KMS-11 (cell line): ENCODE data around the gene NEK5.
"Not testable (repeated sequence)": the region's sequence is repeated elsewhere in the genome, so short reads cannot be mapped to it uniquely, and the experiment has no call there.

Experiments
- H2AFZ ChIP-seq: fragments of 200-600 bp; sonication (generic); 2 replicates; pipeline ENCODE4 v1.6.1; 2016; ENCODE audit warnings: antibody characterized with exemption, mixed run types, low read depth
- H3K27ac ChIP-seq: fragments of 200-600 bp; sonication (generic); 2 replicates; pipeline ENCODE4 v1.6.1; 2016; ENCODE audit warnings: mild to moderate bottlenecking, mixed run types
- H3K27me3 ChIP-seq: fragments of 200-600 bp; sonication (generic); 2 replicates; pipeline ENCODE4 v1.6.1; 2017; ENCODE audit warnings: mild to moderate bottlenecking, low read depth, mixed run types, moderate library complexity; ENCODE audit not compliant: insufficient read depth
- H3K36me3 ChIP-seq: fragments of 200-600 bp; sonication (generic); 2 replicates; pipeline ENCODE4 v1.6.1; 2017; ENCODE audit warnings: mild to moderate bottlenecking, mixed run types; ENCODE audit not compliant: insufficient read depth
- H3K4me1 ChIP-seq: fragments of 200-600 bp; sonication (generic); 2 replicates; pipeline ENCODE4 v1.6.1; 2016; ENCODE audit warnings: mild to moderate bottlenecking, low read depth, mixed run types; ENCODE audit not compliant: poor library complexity, severe bottlenecking
- H3K4me2 ChIP-seq: fragments of 200-600 bp; sonication (generic); 2 replicates; pipeline ENCODE4 v1.7.0; 2016; ENCODE audit warnings: mild to moderate bottlenecking, mixed run types
- H3K4me3 ChIP-seq: fragments of 200-600 bp; sonication (generic); IDR thresholded peaks from 2 replicates; pipeline ENCODE4 v1.6.1; 2017; ENCODE audit warnings: low read depth, low read length, mixed read lengths; ENCODE audit not compliant: insufficient read depth
- H3K79me2 ChIP-seq: fragments of 200-600 bp; sonication (generic); 2 replicates; pipeline ENCODE4 v1.6.1; 2016; ENCODE audit warnings: low read depth, mixed run types; ENCODE audit not compliant: insufficient read depth
- H3K9ac ChIP-seq: fragments of 200-600 bp; sonication (generic); 2 replicates; pipeline ENCODE4 v1.6.1; 2016; ENCODE audit warnings: mild to moderate bottlenecking, mixed run types
- H4K20me1 ChIP-seq: fragments of 200-600 bp; sonication (generic); 2 replicates; pipeline ENCODE4 v1.6.1; 2016; ENCODE audit warnings: mild to moderate bottlenecking, mixed run types; ENCODE audit not compliant: insufficient read depth
- TF ChIP-seq, protein P1 (sequence below): fragments of 200-600 bp; sonication (generic); conservative IDR thresholded peaks from 2 replicates; pipeline ENCODE4 v1.6.1; 2017; ENCODE audit warnings: low read depth, mild to moderate bottlenecking, antibody characterized with exemption, low read length, moderate library complexity, mixed read lengths

Gene NEK5

DNA sequence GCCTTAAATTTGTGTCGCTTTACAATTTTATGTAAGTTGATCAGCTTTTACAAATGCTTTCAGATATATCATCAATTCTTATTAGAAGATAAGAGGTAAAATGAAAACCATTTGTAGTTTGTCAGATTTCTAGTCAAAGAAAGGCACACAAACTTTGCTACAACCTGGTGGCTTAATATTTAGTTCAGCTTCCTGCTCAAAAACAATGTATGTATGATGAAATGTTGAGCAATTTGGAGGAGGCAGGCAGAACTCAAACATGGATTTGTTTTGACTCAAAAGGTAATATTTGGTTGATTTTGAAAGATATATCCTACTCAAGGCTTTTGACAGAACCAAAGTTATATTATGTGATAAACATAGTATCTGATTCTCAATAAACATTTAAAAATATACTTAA is 24.2 kb downstream of the NEK5 start:
- no peaks in the 10 kb centered on the region for H3K27me3 ChIP-seq
- no peak overlapping the region for H3K4me3 ChIP-seq
- no peaks in the 10 kb centered on the region for H3K79me2 ChIP-seq
- H3K27ac ChIP-seq, result no peak overlapping the region
- H3K4me1 ChIP-seq, result peaks cover 7% of the 10 kb centered on the region
- H3K36me3 ChIP-seq, result no peaks in the 10 kb centered on the region
- no peaks in the 10 kb centered on the region for H4K20me1 ChIP-seq
- H2AFZ ChIP-seq, result no peak overlapping the region
- H3K9ac ChIP-seq, result no peak overlapping the region
- H3K4me2 ChIP-seq, result no peak overlapping the region
- TF ChIP-seq, protein P1, sequence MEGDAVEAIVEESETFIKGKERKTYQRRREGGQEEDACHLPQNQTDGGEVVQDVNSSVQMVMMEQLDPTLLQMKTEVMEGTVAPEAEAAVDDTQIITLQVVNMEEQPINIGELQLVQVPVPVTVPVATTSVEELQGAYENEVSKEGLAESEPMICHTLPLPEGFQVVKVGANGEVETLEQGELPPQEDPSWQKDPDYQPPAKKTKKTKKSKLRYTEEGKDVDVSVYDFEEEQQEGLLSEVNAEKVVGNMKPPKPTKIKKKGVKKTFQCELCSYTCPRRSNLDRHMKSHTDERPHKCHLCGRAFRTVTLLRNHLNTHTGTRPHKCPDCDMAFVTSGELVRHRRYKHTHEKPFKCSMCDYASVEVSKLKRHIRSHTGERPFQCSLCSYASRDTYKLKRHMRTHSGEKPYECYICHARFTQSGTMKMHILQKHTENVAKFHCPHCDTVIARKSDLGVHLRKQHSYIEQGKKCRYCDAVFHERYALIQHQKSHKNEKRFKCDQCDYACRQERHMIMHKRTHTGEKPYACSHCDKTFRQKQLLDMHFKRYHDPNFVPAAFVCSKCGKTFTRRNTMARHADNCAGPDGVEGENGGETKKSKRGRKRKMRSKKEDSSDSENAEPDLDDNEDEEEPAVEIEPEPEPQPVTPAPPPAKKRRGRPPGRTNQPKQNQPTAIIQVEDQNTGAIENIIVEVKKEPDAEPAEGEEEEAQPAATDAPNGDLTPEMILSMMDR, result no peak

DNA sequence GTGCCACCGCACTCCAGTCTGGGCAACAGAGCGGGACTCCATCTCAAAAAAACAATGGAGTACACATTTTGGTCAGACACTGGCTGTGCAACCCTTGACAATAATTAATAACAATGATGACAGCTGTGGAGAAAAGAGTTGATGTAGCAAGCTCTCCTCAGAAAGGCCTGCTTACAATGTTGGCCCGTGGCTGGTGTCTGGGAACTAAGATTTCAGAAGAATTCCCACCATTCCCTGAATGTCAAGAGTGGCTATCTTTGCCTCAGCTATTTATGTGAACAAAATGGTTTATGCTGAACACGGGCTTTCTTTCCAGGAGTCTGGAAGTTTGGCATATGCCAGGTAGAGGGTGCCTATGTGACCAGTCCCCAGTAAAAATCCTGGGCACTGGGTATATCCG is 25.5 kb downstream of the NEK5 start:
- Histone ChIP-seq H3K79me2 (no peaks in the 10 kb centered on the region), H3K27ac (no peak overlapping the region), H3K4me2 (no peak overlapping the region), H3K9ac (no peak overlapping the region), H4K20me1 (no peaks in the 10 kb centered on the region), H3K36me3 (no peaks in the 10 kb centered on the region), H3K4me3 (no peak overlapping the region), H3K4me1 (peaks cover 7% of the 10 kb centered on the region), H3K27me3 (no peaks in the 10 kb centered on the region), H2AFZ (no peak overlapping the region)
- TF ChIP-seq, protein P1, result no peak

DNA sequence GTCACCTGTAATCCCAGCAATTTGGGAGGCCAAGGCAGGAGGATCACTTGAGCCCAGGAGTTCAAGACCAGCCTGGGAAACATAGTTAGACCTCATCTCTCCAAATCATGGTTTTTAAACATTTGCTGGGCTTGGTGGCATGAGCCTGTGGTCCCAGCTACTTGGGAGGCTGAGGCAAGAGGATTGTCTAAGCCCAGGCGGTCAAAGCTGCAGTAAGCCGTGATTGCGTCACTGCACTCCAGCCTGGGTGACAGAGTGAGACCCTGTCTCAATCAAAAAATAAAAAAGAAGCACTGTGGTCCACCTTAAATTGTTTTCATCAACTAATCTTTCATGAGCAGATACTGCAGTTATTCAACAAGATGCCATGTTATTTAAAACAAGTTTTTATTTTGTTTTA is 26.4 kb downstream of the NEK5 start:
- not testable (repeated sequence) for H3K79me2 ChIP-seq, H3K4me1 ChIP-seq, H3K9ac ChIP-seq, H2AFZ ChIP-seq, H3K4me3 ChIP-seq, H3K4me2 ChIP-seq, H3K27ac ChIP-seq, H3K27me3 ChIP-seq, H4K20me1 ChIP-seq, H3K36me3 ChIP-seq

DNA sequence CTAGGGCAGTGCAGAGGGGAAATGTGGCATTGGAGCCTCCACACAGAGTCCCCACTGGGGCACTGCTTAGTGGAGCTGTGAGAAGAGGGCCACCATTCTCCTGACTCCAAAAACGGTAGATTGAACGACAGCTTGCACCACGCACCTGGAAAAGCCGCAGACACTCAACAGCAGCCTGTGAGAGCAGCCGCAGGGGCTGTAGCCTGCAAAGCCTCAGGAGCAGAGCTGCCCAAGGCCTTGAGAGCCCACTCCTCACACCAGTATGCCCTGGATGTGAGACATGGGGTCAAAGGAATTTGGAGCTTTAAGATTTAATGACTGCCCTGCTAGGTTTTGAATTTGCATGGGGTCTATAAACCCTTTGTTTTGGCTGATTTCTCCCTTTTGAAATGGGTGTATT is 31.7 kb downstream of the NEK5 start:
- H3K4me2 ChIP-seq, result no peak overlapping the region
- H4K20me1 ChIP-seq, result no peaks in the 10 kb centered on the region
- no peak overlapping the region for H3K9ac ChIP-seq
- no peak overlapping the region for H3K4me3 ChIP-seq
- H3K27ac ChIP-seq, result no peak overlapping the region
- H3K36me3 ChIP-seq, result no peaks in the 10 kb centered on the region
- H3K79me2 ChIP-seq, result no peaks in the 10 kb centered on the region
- TF ChIP-seq, protein P1, result no peak
- H2AFZ ChIP-seq, result no peak overlapping the region
- H3K4me1 ChIP-seq, result no peaks in the 10 kb centered on the region
- no peaks in the 10 kb centered on the region for H3K27me3 ChIP-seq

DNA sequence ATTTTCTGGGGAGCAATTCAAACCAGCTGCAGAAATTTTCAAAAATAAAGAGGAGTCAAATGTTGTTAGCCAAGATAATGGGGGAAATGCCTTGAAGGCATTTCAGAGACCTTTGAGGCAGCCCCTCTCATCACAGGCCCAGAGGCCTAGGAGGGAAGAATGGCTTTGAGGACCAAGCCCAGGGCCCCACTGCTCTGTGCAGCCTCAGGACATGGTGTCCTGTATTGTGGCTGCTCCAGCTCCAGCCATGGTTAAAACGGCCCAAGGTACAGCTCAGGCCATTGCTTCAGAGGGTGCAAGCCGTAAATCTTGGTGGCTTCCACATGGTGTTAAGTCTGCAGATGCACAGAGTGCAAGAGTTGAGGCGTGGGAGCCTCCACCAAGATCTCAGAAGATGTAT is 32.1 kb downstream of the NEK5 start:
- Histone ChIP-seq H3K4me3 (no peak overlapping the region), H4K20me1 (no peaks in the 10 kb centered on the region), H3K79me2 (no peaks in the 10 kb centered on the region), H2AFZ (no peak overlapping the region), H3K9ac (no peak overlapping the region), H3K36me3 (no peaks in the 10 kb centered on the region), H3K4me2 (no peak overlapping the region), H3K27me3 (no peaks in the 10 kb centered on the region), H3K27ac (no peak overlapping the region), H3K4me1 (no peaks in the 10 kb centered on the region)
- TF ChIP-seq, protein P1, result no peak
